Mucosa of descending colon (tissue), 3 donors: ENCODE results near the gene EEIG2. TPM values are rescaled to one million over a fixed set of nuclear protein-coding genes. Genes with fewer than 3 reads are reported as not detected.

ENCODE experiments used
- ATAC-seq: fragments of 200-7000 bp; cut with Tn5 transposase; one replicate; pipeline ENCODE4 v1.9.1; 2020; ENCODE audit warnings: mild to moderate bottlenecking, moderate library complexity
- DNase-seq, 3 donors: peaks; one replicate each; pipeline ENCODE4 v3.0.0-alpha.2; 2020
- H3K36me3 ChIP-seq: fragments of 200-600 bp; one replicate; pipeline ENCODE4 v1.8.0; 2021; ENCODE audit warnings: low read depth, mild to moderate bottlenecking
- H3K4me1 ChIP-seq: fragments of 200-600 bp; one replicate; pipeline ENCODE4 v1.8.0; 2021; ENCODE audit warnings: low read depth, mild to moderate bottlenecking
- H3K4me3 ChIP-seq: fragments of 200-600 bp; one replicate; pipeline ENCODE4 v1.8.0; 2021; ENCODE audit warnings: mild to moderate bottlenecking
- H3K9me3 ChIP-seq: fragments of 200-600 bp; one replicate; pipeline ENCODE4 v1.8.0; 2021; ENCODE audit warnings: mild to moderate bottlenecking
- intact Hi-C, 2 donors: fragments of 100-400 bp; cut with DNase I in 1 of 2; cut with micrococcal nuclease in 1 of 2; formaldehyde crosslinking; loops; one replicate each; pipeline versions ENCODE4 v1.11.0 to v1.11.1; 2022; cut with DNase I, micrococcal nuclease
- total RNA-seq, 3 donors: library from RNA; stranded (reverse); fragmentation: NEBNext Ultra II Directional in 2 of 3; extraction: Animal tissue kit (Norgen Biotek cat#: 25700) in 2 of 3; gene quantifications; one replicate each; pipeline versions ENCODE4 v1.2.1 to v1.2.4, GENCODE V29; 2021 to 2023
- TF ChIP-seq, protein P1 (sequence below): fragments of 200-600 bp; IDR thresholded peaks from one replicate; pipeline ENCODE4 v1.8.0; 2022; ENCODE audit warnings: antibody characterized with exemption, mild to moderate bottlenecking
- donor health status: DM: no; HTN: no; CAD: no; lungs with moderate emphysema.
- donor health status: DM: no; HTN: no; CAD: no.
- donor health status: DM: no; HTN: yes; CAD: no.

Gene EEIG2
- total RNA-seq, 3 donors from 2014 or later: 21.4 to 32.7 (median 29.5) TPM

DNA sequence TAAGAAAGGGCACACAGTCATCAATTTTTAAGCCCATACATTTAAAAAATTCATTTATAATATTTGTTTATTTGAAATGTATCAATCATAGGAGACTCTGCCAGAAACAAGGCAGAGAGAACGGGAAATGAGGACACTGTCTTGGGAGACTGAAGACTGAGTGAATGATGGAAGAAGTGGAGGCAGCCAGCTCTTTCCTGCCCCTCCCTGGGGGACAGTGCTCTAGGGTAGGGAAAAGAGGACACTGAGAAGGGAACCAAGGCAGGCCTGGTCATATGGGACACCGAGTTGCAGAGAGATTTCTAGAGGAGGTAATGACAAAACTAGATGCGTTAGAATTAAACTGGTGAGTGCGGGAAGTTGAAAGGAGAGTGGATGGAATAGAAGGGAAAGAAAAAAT is 31.6 kb downstream of the EEIG2 start:
- ATAC-seq (peak; percentile 37), DNase-seq (no peak)
- Histone ChIP-seq H3K9me3 (no peaks in the 10 kb centered on the region), H3K4me1 (peaks cover 7% of the 10 kb centered on the region), H3K4me3 (no peak overlapping the region), H3K36me3 (no peaks in the 10 kb centered on the region)
- intact Hi-C loops: no loop called here
- TF ChIP-seq, protein P1, sequence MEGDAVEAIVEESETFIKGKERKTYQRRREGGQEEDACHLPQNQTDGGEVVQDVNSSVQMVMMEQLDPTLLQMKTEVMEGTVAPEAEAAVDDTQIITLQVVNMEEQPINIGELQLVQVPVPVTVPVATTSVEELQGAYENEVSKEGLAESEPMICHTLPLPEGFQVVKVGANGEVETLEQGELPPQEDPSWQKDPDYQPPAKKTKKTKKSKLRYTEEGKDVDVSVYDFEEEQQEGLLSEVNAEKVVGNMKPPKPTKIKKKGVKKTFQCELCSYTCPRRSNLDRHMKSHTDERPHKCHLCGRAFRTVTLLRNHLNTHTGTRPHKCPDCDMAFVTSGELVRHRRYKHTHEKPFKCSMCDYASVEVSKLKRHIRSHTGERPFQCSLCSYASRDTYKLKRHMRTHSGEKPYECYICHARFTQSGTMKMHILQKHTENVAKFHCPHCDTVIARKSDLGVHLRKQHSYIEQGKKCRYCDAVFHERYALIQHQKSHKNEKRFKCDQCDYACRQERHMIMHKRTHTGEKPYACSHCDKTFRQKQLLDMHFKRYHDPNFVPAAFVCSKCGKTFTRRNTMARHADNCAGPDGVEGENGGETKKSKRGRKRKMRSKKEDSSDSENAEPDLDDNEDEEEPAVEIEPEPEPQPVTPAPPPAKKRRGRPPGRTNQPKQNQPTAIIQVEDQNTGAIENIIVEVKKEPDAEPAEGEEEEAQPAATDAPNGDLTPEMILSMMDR: no peak

GRCh38 chr1:108592030-108592759 is 32.3 kb downstream of the EEIG2 start:
- H3K4me1 ChIP-seq: peaks cover 12% of the 10 kb centered on the region
- H3K9me3 ChIP-seq: no peaks in the 10 kb centered on the region
- H3K4me3 ChIP-seq: no peak overlapping the region
- TF ChIP-seq, protein P1: no peak
- DNase-seq (no peak), ATAC-seq (peak; percentile 43)
- intact Hi-C loops: no loop called here
- H3K36me3 ChIP-seq: no peaks in the 10 kb centered on the region

DNA sequence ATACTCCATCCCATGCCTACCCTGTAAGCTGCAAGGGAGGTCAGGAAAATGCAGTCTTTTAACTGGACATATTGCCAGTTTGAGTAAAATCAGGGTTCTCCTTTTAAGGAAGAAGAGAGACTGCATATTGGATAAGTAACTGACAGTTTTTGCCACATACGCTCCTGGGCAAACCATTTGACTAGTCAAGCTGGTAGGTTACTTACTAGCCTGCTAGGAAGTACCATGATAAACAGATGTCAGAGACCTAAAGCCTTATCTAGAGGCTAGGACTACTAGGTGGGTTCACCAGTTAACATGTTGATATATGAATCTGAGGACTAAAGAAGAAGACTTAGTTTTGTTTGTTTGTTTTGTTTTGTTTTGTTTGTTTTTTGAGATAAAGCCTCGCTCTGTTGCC is 33.5 kb downstream of the EEIG2 start:
- no peak for DNase-seq
- Histone ChIP-seq H3K36me3 (no peaks in the 10 kb centered on the region), H3K4me1 (peaks cover 12% of the 10 kb centered on the region), H3K9me3 (no peaks in the 10 kb centered on the region), H3K4me3 (no peak overlapping the region)
- no peak for ATAC-seq
- intact Hi-C loops: no loop called here
- TF ChIP-seq, protein P1: no peak

DNA sequence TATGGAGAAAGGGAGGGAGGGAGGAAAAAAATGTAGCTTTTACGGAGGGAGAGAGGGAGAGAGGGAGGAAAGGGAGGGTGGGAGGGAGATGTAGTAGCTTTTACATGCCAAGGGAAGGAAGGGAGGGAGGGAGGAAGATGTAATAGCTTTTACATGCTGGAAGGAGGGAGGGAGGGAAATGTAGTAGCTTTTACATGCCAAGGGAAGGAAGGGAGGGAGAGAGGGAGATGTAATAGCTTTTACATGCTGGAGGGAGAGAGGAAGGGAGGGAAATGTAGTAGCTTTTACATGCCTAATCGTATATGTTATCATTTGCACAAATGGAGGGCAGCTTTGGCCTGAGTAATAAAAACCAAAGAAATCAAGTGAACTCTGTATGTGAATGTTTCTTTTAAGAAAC is 35.6 kb downstream of the EEIG2 start:
- DNase-seq (no peak), ATAC-seq (peak; percentile 39)
- Histone ChIP-seq H3K4me1 (peaks cover 8% of the 10 kb centered on the region), H3K4me3 (no peak overlapping the region), H3K36me3 (no peaks in the 10 kb centered on the region), H3K9me3 (no peaks in the 10 kb centered on the region)
- intact Hi-C loops: no loop called here
- TF ChIP-seq, protein P1: no peak

GRCh38 chr1:108597041-108597440 is 37.1 kb downstream of the EEIG2 start:
- no peaks in the 10 kb centered on the region for H3K36me3 ChIP-seq
- DNase-seq (no peak), ATAC-seq (peak; percentile 57)
- no peak overlapping the region for H3K4me3 ChIP-seq
- intact Hi-C loops: no loop called here
- H3K9me3 ChIP-seq: no peaks in the 10 kb centered on the region
- H3K4me1 ChIP-seq: peaks cover 7% of the 10 kb centered on the region
- TF ChIP-seq, protein P1: no peak
